ENCODE results near the gene TRIML1.

- TF ChIP-seq CTCF (IDR thresholded peaks at IDR 0.05), result no peak
- TF ChIP-seq POLR2A (IDR thresholded peaks at IDR 0.05), result no peak
Observed at GRCh38 chr4:188187106-188187505, 47.9 kb downstream of the TRIML1 start.

Data from adrenal gland (tissue), 5 donors.